Mucosa of descending colon (tissue), 3 donors: ENCODE data around the gene CEP170. TPM values are rescaled to one million over a fixed set of nuclear protein-coding genes. Genes with fewer than 3 reads are reported as not detected.

Experiments used
- ATAC-seq: fragments of 200-7000 bp; cut with Tn5 transposase; one replicate; pipeline ENCODE4 v1.9.1; 2020; ENCODE audit warnings: mild to moderate bottlenecking, moderate library complexity
- DNase-seq, 3 donors: peaks; one replicate each; pipeline ENCODE4 v3.0.0-alpha.2; 2020
- H3K36me3 ChIP-seq: fragments of 200-600 bp; one replicate; pipeline ENCODE4 v1.8.0; 2021; ENCODE audit warnings: low read depth, mild to moderate bottlenecking
- H3K4me1 ChIP-seq: fragments of 200-600 bp; one replicate; pipeline ENCODE4 v1.8.0; 2021; ENCODE audit warnings: low read depth, mild to moderate bottlenecking
- H3K4me3 ChIP-seq: fragments of 200-600 bp; one replicate; pipeline ENCODE4 v1.8.0; 2021; ENCODE audit warnings: mild to moderate bottlenecking
- H3K9me3 ChIP-seq: fragments of 200-600 bp; one replicate; pipeline ENCODE4 v1.8.0; 2021; ENCODE audit warnings: mild to moderate bottlenecking
- intact Hi-C, 2 donors: fragments of 100-400 bp; cut with DNase I in 1 of 2; cut with micrococcal nuclease in 1 of 2; formaldehyde crosslinking; loops; one replicate each; pipeline versions ENCODE4 v1.11.0 to v1.11.1; 2022; cut with DNase I, micrococcal nuclease
- total RNA-seq, 3 donors: library from RNA; stranded (reverse); fragmentation: NEBNext Ultra II Directional in 2 of 3; extraction: Animal tissue kit (Norgen Biotek cat#: 25700) in 2 of 3; gene quantifications; one replicate each; pipeline versions ENCODE4 v1.2.1 to v1.2.4, GENCODE V29; 2021 to 2023
- TF ChIP-seq, protein P1 (sequence below): fragments of 200-600 bp; IDR thresholded peaks from one replicate; pipeline ENCODE4 v1.8.0; 2022; ENCODE audit warnings: antibody characterized with exemption, mild to moderate bottlenecking
- donor health status: DM: no; HTN: no; CAD: no; lungs with moderate emphysema.
- donor health status: DM: no; HTN: no; CAD: no.
- donor health status: DM: no; HTN: yes; CAD: no.

CEP170 gene
- total RNA-seq, 3 donors from 2014 or later = 6.2 to 43.8 (median 14.4) TPM

DNA sequence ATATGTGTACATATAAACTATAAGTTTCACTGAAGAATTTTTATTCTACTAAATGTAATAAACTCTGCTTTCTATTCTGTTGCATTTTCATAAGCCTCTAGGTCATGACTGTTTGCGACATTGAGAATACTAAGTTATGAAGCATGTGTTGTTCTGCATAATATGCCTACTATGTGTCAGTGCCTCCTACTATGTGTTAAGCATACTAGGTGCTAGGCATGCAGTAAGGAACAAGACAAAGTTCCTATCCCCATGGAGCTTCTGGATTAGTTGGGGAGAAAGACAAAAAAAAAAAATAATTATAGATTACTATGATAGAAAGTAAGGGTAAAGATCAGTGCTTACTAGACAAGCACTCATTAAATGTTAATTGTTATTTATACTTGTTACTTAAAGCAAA is 2.1 kb upstream of the CEP170 start:
- ATAC-seq = no peak
- TF ChIP-seq, protein P1, sequence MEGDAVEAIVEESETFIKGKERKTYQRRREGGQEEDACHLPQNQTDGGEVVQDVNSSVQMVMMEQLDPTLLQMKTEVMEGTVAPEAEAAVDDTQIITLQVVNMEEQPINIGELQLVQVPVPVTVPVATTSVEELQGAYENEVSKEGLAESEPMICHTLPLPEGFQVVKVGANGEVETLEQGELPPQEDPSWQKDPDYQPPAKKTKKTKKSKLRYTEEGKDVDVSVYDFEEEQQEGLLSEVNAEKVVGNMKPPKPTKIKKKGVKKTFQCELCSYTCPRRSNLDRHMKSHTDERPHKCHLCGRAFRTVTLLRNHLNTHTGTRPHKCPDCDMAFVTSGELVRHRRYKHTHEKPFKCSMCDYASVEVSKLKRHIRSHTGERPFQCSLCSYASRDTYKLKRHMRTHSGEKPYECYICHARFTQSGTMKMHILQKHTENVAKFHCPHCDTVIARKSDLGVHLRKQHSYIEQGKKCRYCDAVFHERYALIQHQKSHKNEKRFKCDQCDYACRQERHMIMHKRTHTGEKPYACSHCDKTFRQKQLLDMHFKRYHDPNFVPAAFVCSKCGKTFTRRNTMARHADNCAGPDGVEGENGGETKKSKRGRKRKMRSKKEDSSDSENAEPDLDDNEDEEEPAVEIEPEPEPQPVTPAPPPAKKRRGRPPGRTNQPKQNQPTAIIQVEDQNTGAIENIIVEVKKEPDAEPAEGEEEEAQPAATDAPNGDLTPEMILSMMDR = no peak
- Histone ChIP-seq H3K9me3 (no peaks in the 10 kb centered on the region), H3K36me3 (peaks cover 5% of the 10 kb centered on the region), H3K4me3 (no peak overlapping the region), H3K4me1 (peaks cover 10% of the 10 kb centered on the region)
- DNase-seq = no peak
- intact Hi-C loops = no loop called here

DNA sequence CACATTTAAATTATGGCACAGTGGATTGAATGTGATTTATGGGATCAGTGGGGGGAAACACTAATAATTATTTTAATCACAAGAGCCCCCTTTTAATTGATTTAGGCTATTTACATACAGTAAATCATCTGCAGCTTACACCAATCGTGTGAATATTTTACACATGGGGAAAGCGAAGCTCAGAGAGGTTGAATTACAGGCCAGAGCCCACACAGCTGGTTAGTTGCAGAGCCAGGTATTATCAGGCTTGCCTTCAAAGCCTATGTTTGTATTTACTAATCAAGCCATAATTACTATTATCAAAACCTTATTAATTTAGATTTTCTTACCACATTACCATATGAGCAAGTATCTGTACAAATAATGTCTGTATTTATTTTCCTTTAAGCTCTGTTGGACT is 1.5 kb upstream of the CEP170 start:
- Histone ChIP-seq H3K4me3 (no peak overlapping the region), H3K36me3 (peaks cover 5% of the 10 kb centered on the region), H3K4me1 (peaks cover 10% of the 10 kb centered on the region), H3K9me3 (no peaks in the 10 kb centered on the region)
- intact Hi-C loops = no loop called here
- DNase-seq (no peak), ATAC-seq (no peak)
- TF ChIP-seq, protein P1 = no peak

DNA sequence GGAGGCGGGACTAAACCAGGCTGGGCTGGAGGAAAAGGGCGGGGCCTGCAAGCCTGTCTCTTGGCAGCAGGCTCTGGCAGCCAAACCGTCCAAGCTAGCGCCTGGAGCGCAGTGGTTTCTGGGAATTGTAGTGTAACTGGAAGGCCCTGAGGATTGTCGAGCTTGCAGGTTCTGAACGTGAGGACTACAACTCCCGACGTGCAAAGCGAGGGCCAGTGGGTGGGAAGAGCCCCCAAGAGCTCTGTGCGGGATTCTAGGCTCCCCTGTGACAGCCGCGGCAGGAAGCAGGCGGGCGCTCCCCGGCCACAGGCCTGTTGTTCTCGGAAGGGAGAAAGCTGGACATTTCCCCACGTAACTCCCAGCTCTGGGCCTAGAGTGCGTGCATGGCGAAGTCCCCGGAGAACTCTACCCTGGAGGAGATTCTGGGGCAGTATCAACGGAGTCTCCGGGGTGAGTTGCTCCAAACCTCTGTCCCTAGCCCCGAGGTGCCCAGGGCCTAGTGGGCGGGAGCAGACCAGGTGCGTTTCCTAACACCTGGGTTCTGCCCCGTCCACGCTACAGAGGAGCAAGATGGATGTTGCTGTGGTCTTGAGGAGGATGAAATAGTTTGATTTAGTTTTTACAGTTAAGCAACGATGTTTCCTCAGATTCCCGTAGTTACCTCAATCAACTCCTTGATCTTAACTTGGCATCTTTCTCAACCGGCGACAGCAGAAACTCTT is 871 bp upstream of the CEP170 start, which contains the start of gene SDCCAG8:
Gene SDCCAG8 (plus strand): TSS at position 251 of the 722 bp plus-strand sequence. CDS start 133 bp downstream, at position 384.
- TF ChIP-seq, protein P1 = no peak

DNA sequence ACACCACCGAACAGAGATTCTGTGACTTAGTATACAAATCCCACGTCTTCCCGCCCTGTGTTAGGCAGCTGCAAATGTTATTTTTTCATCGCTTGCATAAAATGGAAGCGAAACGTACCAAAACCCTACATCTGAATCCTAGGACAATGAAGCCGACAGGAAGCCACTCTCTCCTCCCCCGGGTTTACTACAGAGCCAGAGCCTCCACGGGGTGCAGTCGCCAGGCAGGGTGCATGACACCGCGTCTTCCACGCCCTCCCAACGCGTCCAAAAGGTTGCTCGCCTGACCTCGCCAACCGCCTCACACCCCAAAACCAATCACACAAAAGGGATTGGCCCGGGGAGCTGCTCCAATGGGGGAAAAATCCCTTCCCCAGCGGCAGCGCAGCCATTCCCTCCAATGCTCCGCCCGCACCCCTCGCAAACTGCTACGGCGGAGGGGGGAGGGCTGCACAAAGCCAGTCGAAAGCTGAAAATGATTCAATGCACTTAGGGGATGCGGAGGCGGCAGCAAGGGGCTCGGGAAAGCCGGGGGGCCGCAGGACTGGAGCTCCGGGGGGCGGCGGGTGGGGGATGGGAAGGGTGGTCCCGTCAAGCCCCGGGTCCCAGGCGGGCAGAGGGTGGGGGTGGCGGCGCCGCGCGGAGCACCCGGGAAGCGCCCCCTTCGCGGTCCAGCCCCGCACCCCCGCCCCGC is 701 bp downstream of the CEP170 start:
- Histone ChIP-seq H3K36me3 (peaks cover 5% of the 10 kb centered on the region), H3K4me1 (peaks cover 10% of the 10 kb centered on the region), H3K9me3 (no peaks in the 10 kb centered on the region), H3K4me3 (peak overlapping the region; percentile 63)
- TF ChIP-seq, protein P1 = no peak
- ATAC-seq (peak; percentile 10), DNase-seq (peak; percentile 48 to 75 (median 65))
- intact Hi-C loops = no loop called here

More for the DNA sequence above, 871 bp upstream of the CEP170 start, which contains the start of gene SDCCAG8:
- Histone ChIP-seq H3K9me3 (no peaks in the 10 kb centered on the region), H3K4me3 (peak within 1 kb of the TSS; percentile 63), H3K4me1 (peaks cover 10% of the 10 kb centered on the region), H3K36me3 (peaks cover 5% of the 10 kb centered on the region)
- DNase-seq (peak; percentile 95 to 99 (median 98)), ATAC-seq (peak; percentile 91)
- intact Hi-C loops = no loop called here

DNA sequence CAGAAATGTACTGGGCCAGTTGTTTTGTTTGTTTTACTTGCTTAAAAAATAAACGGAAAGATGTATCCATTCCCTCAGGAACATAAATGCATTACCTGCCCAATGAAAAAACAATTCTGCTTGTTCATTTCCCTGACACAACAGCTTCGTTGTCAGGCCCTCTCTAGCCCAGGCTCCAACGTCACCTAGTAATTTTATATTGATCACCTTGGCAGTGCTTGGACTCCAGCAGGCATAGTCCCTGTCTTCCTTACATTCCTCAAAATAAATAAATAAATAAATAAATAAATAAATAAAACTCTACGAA is 1.2 kb downstream of the CEP170 start:
- DNase-seq = no peak
- peaks cover 10% of the 10 kb centered on the region for H3K4me1 ChIP-seq
- H3K36me3 ChIP-seq = peaks cover 5% of the 10 kb centered on the region
- TF ChIP-seq, protein P1 = no peak
- no peak for ATAC-seq
- H3K4me3 ChIP-seq = no peak overlapping the region
- intact Hi-C loops = no loop called here
- no peaks in the 10 kb centered on the region for H3K9me3 ChIP-seq
